HepG2 (cell line): ENCODE data around the gene PSMB11. TPM values are rescaled to one million over a fixed set of nuclear protein-coding genes. Genes with fewer than 3 reads are reported as not detected.

Source experiments
- ATF3 ChIP-seq: sonication (generic); formaldehyde crosslinking; IDR thresholded peaks from 2 replicates; pipeline ENCODE4 v1.4.0; 2020; ENCODE audit warnings: missing genetic modification reagents
- FOXA3 ChIP-seq: IDR thresholded peaks from 2 replicates; pipeline ENCODE4 v1.6.1; 2016; ENCODE audit warnings: missing genetic modification reagents, missing compliant biosample characterization
- MAF1 ChIP-seq: sonication (generic); formaldehyde crosslinking; IDR thresholded peaks from 2 replicates; pipeline ENCODE4 v1.5.0; 2020; ENCODE audit warnings: missing genetic modification reagents, borderline replicate concordance
- MBD4 ChIP-seq: IDR thresholded peaks from 2 replicates; pipeline ENCODE4 v1.6.1; 2012; ENCODE audit warnings: low read length, inconsistent platforms, borderline replicate concordance
- NBN ChIP-seq: fragments of 450-650 bp; conservative IDR thresholded peaks from 2 replicates; pipeline ENCODE4 v1.6.1; 2017
- NCOA5 ChIP-seq: sonication (generic); formaldehyde crosslinking; IDR thresholded peaks from 2 replicates; pipeline ENCODE4 v1.4.0; 2020; ENCODE audit warnings: missing genetic modification reagents
- NFKB2 ChIP-seq: sonication (generic); formaldehyde crosslinking; IDR thresholded peaks from 2 replicates; pipeline ENCODE4 v1.4.0; 2020; ENCODE audit warnings: missing genetic modification reagents, borderline replicate concordance
- PBX3 ChIP-seq: sonication (generic); formaldehyde crosslinking; IDR thresholded peaks from 2 replicates; pipeline ENCODE4 v1.8.1; 2023; ENCODE audit warnings: missing genetic modification reagents, inconsistent platforms, borderline replicate concordance
- PLRG1 ChIP-seq: fragments of 450-650 bp; conservative IDR thresholded peaks from 2 replicates; pipeline ENCODE4 v1.6.1; 2016
- SNRNP70 ChIP-seq: fragments of 200-400 bp; formaldehyde crosslinking; IDR thresholded peaks from 2 replicates; pipeline ENCODE4 v1.6.1; 2017; ENCODE audit warnings: mild to moderate bottlenecking, low read depth, low read length, moderate library complexity
- SRSF9 ChIP-seq: fragments of 200-400 bp; formaldehyde crosslinking; IDR thresholded peaks from 2 replicates; pipeline ENCODE4 v1.6.1; 2018; ENCODE audit warnings: borderline replicate concordance, mild to moderate bottlenecking, low read depth, low read length; ENCODE audit not compliant: insufficient read depth, poor library complexity, severe bottlenecking
- STAG1 ChIP-seq: sonication (generic); formaldehyde crosslinking; IDR thresholded peaks from 2 replicates; pipeline ENCODE4 v1.4.0; 2020; ENCODE audit warnings: missing genetic modification reagents
- TBL1XR1 ChIP-seq: fragments of 150-350 bp; IDR thresholded peaks from 2 replicates; pipeline ENCODE4 v1.6.1; 2014; ENCODE audit warnings: borderline replicate concordance, low read length; ENCODE audit not compliant: partially characterized antibody
- YEATS2 ChIP-seq: sonication (generic); formaldehyde crosslinking; IDR thresholded peaks from 2 replicates; pipeline ENCODE4 v1.4.0; 2020; ENCODE audit warnings: missing genetic modification reagents, borderline replicate concordance
- ZNF24 ChIP-seq: fragments of 450-650 bp; IDR thresholded peaks from 2 replicates; pipeline ENCODE4 v1.6.1; 2017; ENCODE audit warnings: antibody characterized with exemption, mild to moderate bottlenecking
- ZNF329 ChIP-seq: sonication (generic); formaldehyde crosslinking; IDR thresholded peaks from 2 replicates; pipeline ENCODE4 v1.9.0; 2021; ENCODE audit warnings: low read depth, mild to moderate bottlenecking, missing genetic modification reagents
- ZNF556 ChIP-seq: sonication (generic); formaldehyde crosslinking; IDR thresholded peaks from 2 replicates; pipeline ENCODE4 v1.4.0; 2020; ENCODE audit warnings: mild to moderate bottlenecking, missing genetic modification reagents, borderline replicate concordance
- ZNF558 ChIP-seq: sonication (generic); formaldehyde crosslinking; IDR thresholded peaks from 2 replicates; pipeline ENCODE4 v1.9.0; 2022; ENCODE audit warnings: mild to moderate bottlenecking, missing genetic modification reagents, borderline replicate concordance
- ZNF777 ChIP-seq: sonication (generic); formaldehyde crosslinking; IDR thresholded peaks from 2 replicates; pipeline ENCODE4 v1.4.0; 2020; ENCODE audit warnings: missing genetic modification reagents
- ZSCAN12 ChIP-seq: sonication (generic); formaldehyde crosslinking; IDR thresholded peaks from 2 replicates; pipeline ENCODE4 v1.9.0; 2021; ENCODE audit warnings: mild to moderate bottlenecking, missing genetic modification reagents
- ZSCAN29 ChIP-seq: sonication (generic); formaldehyde crosslinking; conservative IDR thresholded peaks from 2 replicates; pipeline ENCODE4 v1.4.0; 2020; ENCODE audit warnings: mild to moderate bottlenecking, missing genetic modification reagents
- polyA plus RNA-seq, 8 experiments: library from polyadenylated mRNA; depleted of rRNA in 3 of 8; stranded (reverse) in 7 of 8; unstranded in 1 of 8; fragments of >200 nt; fragmentation: Illumina TruSeq in 4 of 8; extraction: Trizol in 4 of 8; gene quantifications; 2 replicates each; pipeline versions ENCODE4 v1.2.1 to v1.2.3, GENCODE V29; 2011 to 2016; ENCODE audit warnings: low read depth in 4 of 8, missing spikeins in 1 of 8, mixed read lengths in 1 of 8; ENCODE audit not compliant: insufficient read depth in 1 of 8
- total RNA-seq, 5 experiments: library from RNA; depleted of rRNA; stranded (reverse); fragments of >200 nt; fragmentation: Illumina TruSeq; extraction: Trizol; gene quantifications; 2 replicates each; pipeline ENCODE4 v1.2.3, GENCODE V29; 2016; ENCODE audit warnings: low read depth in 1 of 5
- TF ChIP-seq, protein P1 (sequence below): sonication (generic); formaldehyde crosslinking; IDR thresholded peaks from 2 replicates; pipeline ENCODE4 v1.5.0; 2020; ENCODE audit warnings: mild to moderate bottlenecking, missing genetic modification reagents, borderline replicate concordance

The PSMB11 gene
- total and polyA plus RNA-seq, 2 of the 13 experiments (the other 11 are each of a cell fraction or from before 2014, with no cell fraction given) = not detected

GRCh38 chr14:23006188-23006534 lies 35.9 kb upstream of the PSMB11 start (continued):
- TF ChIP-seq, protein P1, sequence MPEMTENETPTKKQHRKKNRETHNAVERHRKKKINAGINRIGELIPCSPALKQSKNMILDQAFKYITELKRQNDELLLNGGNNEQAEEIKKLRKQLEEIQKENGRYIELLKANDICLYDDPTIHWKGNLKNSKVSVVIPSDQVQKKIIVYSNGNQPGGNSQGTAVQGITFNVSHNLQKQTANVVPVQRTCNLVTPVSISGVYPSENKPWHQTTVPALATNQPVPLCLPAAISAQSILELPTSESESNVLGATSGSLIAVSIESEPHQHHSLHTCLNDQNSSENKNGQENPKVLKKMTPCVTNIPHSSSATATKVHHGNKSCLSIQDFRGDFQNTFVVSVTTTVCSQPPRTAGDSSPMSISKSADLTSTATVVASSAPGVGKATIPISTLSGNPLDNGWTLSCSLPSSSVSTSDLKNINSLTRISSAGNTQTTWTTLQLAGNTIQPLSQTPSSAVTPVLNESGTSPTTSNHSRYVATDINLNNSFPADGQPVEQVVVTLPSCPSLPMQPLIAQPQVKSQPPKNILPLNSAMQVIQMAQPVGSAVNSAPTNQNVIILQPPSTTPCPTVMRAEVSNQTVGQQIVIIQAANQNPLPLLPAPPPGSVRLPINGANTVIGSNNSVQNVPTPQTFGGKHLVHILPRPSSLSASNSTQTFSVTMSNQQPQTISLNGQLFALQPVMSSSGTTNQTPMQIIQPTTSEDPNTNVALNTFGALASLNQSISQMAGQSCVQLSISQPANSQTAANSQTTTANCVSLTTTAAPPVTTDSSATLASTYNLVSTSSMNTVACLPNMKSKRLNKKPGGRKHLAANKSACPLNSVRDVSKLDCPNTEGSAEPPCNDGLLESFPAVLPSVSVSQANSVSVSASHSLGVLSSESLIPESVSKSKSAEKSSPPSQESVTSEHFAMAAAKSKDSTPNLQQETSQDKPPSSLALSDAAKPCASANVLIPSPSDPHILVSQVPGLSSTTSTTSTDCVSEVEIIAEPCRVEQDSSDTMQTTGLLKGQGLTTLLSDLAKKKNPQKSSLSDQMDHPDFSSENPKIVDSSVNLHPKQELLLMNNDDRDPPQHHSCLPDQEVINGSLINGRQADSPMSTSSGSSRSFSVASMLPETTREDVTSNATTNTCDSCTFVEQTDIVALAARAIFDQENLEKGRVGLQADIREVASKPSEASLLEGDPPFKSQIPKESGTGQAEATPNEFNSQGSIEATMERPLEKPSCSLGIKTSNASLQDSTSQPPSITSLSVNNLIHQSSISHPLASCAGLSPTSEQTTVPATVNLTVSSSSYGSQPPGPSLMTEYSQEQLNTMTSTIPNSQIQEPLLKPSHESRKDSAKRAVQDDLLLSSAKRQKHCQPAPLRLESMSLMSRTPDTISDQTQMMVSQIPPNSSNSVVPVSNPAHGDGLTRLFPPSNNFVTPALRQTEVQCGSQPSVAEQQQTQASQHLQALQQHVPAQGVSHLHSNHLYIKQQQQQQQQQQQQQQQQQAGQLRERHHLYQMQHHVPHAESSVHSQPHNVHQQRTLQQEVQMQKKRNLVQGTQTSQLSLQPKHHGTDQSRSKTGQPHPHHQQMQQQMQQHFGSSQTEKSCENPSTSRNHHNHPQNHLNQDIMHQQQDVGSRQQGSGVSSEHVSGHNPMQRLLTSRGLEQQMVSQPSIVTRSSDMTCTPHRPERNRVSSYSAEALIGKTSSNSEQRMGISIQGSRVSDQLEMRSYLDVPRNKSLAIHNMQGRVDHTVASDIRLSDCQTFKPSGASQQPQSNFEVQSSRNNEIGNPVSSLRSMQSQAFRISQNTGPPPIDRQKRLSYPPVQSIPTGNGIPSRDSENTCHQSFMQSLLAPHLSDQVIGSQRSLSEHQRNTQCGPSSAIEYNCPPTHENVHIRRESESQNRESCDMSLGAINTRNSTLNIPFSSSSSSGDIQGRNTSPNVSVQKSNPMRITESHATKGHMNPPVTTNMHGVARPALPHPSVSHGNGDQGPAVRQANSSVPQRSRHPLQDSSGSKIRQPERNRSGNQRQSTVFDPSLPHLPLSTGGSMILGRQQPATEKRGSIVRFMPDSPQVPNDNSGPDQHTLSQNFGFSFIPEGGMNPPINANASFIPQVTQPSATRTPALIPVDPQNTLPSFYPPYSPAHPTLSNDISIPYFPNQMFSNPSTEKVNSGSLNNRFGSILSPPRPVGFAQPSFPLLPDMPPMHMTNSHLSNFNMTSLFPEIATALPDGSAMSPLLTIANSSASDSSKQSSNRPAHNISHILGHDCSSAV = no peak
- TF ChIP-seq NCOA5 (0 out of 2 replicates have a peak, but pooled peaks have one; percentile 28), ZSCAN12 (peak; percentile 90; the same call in 1 of the 2 replicates), PLRG1 (no peak), FOXA3 (CRISPR knock-in tag) (peak; percentile 17; the same call in 1 of the 2 replicates), ZNF558 (CRISPR knock-in tag) (no peak), NFKB2 (CRISPR knock-in tag) (no peak), PBX3 (CRISPR knock-in tag) (0 out of 2 replicates have a peak, but pooled peaks have one; percentile 66), ZNF24 (peak; percentile 9; the same call in 1 of the 2 replicates), ZNF556 (CRISPR knock-in tag) (no peak), SRSF9 (no peak), ATF3 (no peak), MBD4 (0 out of 2 replicates have a peak, but pooled peaks have one; percentile 68), ZNF329 (CRISPR knock-in tag) (no peak), TBL1XR1 (no peak), MAF1 (CRISPR knock-in tag) (no peak), ZNF777 (CRISPR knock-in tag) (no peak), YEATS2 (CRISPR knock-in tag) (no peak), STAG1 (CRISPR knock-in tag) (peak; percentile 13; the same call in 1 of the 2 replicates), NBN (no peak), SNRNP70 (no peak), ZSCAN29 (no peak)
